ENCODE measurements around the gene GNG13. TPM values are rescaled to one million over a fixed set of nuclear protein-coding genes. Genes with fewer than 3 reads are reported as not detected.

Gene GNG13
- polyA plus RNA-seq, 1 donor from 2014 or later = not detected

- Mint-ChIP-seq H3K36me3 (peaks cover 2% of the 10 kb centered on the region), H3K4me1 (peaks cover 3 to 9% (median 4%) of the 10 kb centered on the region in 3 donors), H3K27ac (peak overlapping the region; percentile 71 to 98 (median 92)), H3K4me3 (peak overlapping the region; percentile 92 to 98 (median 96)), H3K9me3 (peaks cover 0 to 2% (median 0%) of the 10 kb centered on the region in 3 donors), H3K27me3 (peaks cover 14% of the 10 kb centered on the region)
These were observed 7.0 kb upstream of the GNG13 start for GRCh38 chr16:807347-808084.

GRCh38 chr16:805474-805873, 4.9 kb upstream of the GNG13 start:
- Mint-ChIP-seq H3K27me3 (peaks cover 5% of the 10 kb centered on the region), H3K9me3 (no peaks in the 10 kb centered on the region), H3K36me3 (peaks cover 2% of the 10 kb centered on the region), H3K4me3 (no peak overlapping the region), H3K4me1 (peaks cover 3 to 9% (median 4%) of the 10 kb centered on the region in 3 donors), H3K27ac (no peak overlapping the region)

DNA sequence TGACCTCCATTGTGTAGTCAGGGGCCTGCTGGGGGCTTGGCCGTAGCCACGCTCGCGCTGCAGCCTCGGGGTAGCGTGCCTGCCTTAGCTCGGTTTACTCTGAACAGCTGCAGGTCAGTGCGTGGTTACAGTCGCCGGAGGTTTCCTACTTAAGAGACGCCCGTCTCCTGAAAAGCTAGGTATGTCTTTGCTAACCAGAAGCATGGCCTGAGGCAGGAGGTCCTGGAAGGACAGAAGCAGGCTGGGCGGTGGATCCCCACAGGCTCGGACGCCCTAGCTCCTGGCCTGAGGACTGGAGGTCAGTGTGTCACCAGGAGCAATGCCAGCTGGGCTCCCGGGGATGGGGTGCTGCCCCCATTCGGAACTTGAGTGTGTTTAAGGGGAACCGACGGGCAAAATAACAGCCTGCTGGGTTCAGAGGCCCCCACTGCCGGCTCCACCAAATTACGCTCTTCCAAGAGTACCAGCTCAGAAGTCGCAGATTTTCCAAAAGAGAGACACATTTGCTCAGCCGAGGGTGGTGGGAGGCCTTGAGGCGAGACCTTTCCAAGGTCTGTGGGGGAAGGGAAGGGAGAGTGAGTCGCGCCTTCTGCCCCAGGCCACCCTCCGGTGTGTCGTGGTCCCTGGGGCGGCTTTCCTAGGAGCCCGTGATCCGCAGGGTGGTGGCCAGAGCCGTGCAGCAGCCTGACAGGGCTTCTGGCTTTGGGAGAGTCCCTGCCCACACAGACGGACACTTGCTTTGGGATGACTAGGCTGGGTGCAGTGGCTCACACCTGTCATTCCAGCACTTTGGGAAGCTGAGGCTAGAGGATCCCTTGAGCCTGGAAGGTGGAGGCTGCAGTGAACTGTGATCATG, 3.9 kb upstream of the GNG13 start:
- Mint-ChIP-seq H3K4me1 (peaks cover 3 to 6% (median 4%) of the 10 kb centered on the region in 3 donors), H3K4me3 (peak overlapping the region in 1 of 4 donors; percentile 45), H3K27ac (no peak overlapping the region), H3K27me3 (peaks cover 3% of the 10 kb centered on the region), H3K36me3 (peaks cover 2% of the 10 kb centered on the region), H3K9me3 (no peaks in the 10 kb centered on the region)

- Mint-ChIP-seq H3K4me3 (no peak overlapping the region), H3K27ac (no peak overlapping the region), H3K27me3 (peaks cover 3% of the 10 kb centered on the region), H3K4me1 (peaks cover 3 to 6% (median 4%) of the 10 kb centered on the region in 3 donors), H3K36me3 (peaks cover 2% of the 10 kb centered on the region), H3K9me3 (no peaks in the 10 kb centered on the region)
These were observed 3.2 kb upstream of the GNG13 start for GRCh38 chr16:803754-804080.

DNA sequence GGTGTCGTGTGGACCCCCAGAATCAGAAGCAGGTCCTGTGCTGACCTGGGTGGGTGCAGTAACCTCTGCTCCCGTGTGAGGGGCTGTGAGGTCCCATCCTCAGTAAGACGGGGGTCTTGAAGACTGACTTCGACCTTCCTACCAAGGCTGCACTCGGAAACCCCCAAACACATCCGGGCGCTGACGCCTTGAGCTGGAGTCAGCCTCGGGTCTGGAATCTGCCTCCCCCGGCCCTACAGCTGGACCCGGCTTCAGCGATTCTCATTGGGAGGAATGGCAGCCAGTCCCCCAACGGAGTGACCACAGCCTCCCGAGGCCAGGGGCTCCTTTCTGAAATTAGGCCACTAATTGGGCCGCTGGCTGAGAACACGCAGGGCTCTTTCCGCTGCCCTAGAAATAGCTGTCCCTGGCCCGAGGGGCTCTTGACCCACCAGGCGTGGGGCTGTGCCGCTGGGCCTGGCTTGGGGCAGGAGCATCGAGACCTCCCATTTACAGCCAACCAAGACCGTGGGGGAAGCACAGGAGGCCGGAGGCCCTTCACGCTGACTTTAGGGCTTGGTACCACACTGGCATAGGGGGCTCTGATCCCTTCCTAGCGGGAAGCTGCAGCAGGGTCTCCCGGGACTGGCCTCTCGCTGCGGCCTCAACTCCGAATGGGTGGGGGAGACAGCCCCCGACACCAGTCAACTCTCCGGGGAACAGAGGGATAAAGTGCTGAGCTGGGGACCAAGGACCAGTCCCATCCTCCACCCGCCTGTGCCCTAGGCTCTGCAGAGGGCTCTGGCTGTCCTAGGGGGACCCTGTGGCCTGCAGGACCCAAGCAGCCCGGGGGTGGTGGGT, 2.6 kb upstream of the GNG13 start:
- Mint-ChIP-seq H3K36me3 (peaks cover 2% of the 10 kb centered on the region), H3K4me3 (no peak overlapping the region), H3K27me3 (peaks cover 8% of the 10 kb centered on the region), H3K4me1 (peaks cover 3 to 4% (median 4%) of the 10 kb centered on the region in 3 donors), H3K27ac (no peak overlapping the region), H3K9me3 (no peaks in the 10 kb centered on the region)

GRCh38 chr16:802461-802860, 1.9 kb upstream of the GNG13 start:
- H3K36me3 Mint-ChIP-seq = no peaks in the 10 kb centered on the region
- no peaks in the 10 kb centered on the region for H3K4me1 Mint-ChIP-seq
- no peak overlapping the region for H3K27ac Mint-ChIP-seq
- peaks cover 8% of the 10 kb centered on the region for H3K27me3 Mint-ChIP-seq
- no peak overlapping the region for H3K4me3 Mint-ChIP-seq
- no peaks in the 10 kb centered on the region for H3K9me3 Mint-ChIP-seq

GRCh38 chr16:801584-802363, 1.2 kb upstream of the GNG13 start:
- Mint-ChIP-seq H3K27ac (no peak overlapping the region), H3K36me3 (no peaks in the 10 kb centered on the region), H3K4me3 (no peak overlapping the region), H3K4me1 (no peaks in the 10 kb centered on the region), H3K27me3 (peaks cover 8% of the 10 kb centered on the region), H3K9me3 (no peaks in the 10 kb centered on the region)

DNA sequence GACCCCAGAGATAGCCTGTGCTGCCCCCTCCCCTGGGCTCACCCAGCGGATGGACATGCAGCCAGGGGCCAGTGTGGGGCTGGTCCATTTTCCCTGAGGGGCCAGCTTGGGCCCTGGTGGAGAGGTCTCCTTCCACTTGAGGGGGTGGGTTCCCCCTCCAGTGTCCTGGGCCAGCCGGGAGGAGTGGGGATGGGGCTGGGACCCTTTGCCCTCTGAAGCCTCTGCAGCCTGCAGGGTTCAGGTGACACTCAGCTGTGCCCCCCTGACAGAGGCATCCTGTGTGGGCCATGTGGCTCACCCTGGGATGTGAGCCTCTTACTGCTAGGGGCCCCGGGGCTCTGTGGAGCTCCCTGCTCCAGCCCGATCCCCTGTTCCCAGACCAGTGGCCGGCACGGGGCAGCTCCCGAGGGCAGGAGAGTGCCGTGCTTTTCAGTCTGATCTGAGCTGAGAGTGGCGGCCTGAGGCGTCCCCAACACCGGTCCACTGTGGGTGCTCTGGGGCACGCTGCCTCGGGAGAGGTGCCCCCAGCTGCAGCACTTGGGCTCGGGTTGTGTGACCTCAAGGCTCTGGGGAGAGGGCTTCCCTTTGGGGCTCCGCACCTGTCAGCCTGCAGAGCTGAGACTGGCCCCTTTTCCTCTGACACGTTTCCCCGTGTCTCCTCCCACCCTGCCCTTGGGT, 439 bp upstream of the GNG13 start:
- H3K4me3 Mint-ChIP-seq = no peak overlapping the region
- no peaks in the 10 kb centered on the region for H3K4me1 Mint-ChIP-seq
- H3K36me3 Mint-ChIP-seq = no peaks in the 10 kb centered on the region
- H3K27ac Mint-ChIP-seq = no peak overlapping the region
- H3K27me3 Mint-ChIP-seq = peaks cover 8% of the 10 kb centered on the region
- H3K9me3 Mint-ChIP-seq = no peaks in the 10 kb centered on the region

- peak overlapping the region in 1 of 3 donors; percentile 25 for H3K27ac Mint-ChIP-seq
- H3K36me3 Mint-ChIP-seq = no peaks in the 10 kb centered on the region
- no peaks in the 10 kb centered on the region for H3K9me3 Mint-ChIP-seq
These were observed 1.2 kb downstream of the GNG13 start for GRCh38 chr16:799111-799947.

DNA sequence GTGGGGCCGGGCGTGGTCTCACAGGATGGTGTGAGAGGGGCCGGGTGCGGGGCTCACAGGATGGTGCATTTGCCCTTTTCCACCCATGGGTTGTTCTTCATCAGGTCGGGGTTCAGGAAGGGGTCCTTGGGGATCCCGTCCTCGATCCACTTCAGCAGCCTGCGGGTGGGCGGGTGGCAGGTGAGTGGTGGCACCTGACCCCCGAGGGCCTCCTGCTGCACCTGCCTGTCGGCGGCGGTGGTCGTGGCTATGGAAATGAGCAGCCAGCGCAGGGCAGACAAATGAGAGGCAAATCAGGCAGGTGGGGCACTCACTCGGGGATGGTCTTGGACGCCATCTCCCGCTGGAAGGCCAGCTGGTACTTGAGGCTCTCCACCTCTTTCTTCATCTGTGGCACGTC, 1.9 kb downstream of the GNG13 start:
- Mint-ChIP-seq H3K9me3 (no peaks in the 10 kb centered on the region), H3K27me3 (peaks cover 8% of the 10 kb centered on the region), H3K4me1 (no peaks in the 10 kb centered on the region), H3K4me3 (peak overlapping the region in 1 of 4 donors; percentile 17), H3K27ac (peak overlapping the region in 1 of 3 donors; percentile 25), H3K36me3 (no peaks in the 10 kb centered on the region)

More at GRCh38 chr16:799111-799947, 1.2 kb downstream of the GNG13 start:
- Mint-ChIP-seq H3K4me3 (no peak overlapping the region), H3K27me3 (peaks cover 8% of the 10 kb centered on the region), H3K4me1 (no peaks in the 10 kb centered on the region)

- peaks cover 8% of the 10 kb centered on the region for H3K27me3 Mint-ChIP-seq
- no peak overlapping the region for H3K27ac Mint-ChIP-seq
These were observed 2.8 kb downstream of the GNG13 start for GRCh38 chr16:797686-798085.

GRCh38 chr16:797120-797420, 3.5 kb downstream of the GNG13 start:
- H3K36me3 Mint-ChIP-seq = no peaks in the 10 kb centered on the region
- H3K27me3 Mint-ChIP-seq = peaks cover 8% of the 10 kb centered on the region
- H3K4me1 Mint-ChIP-seq = no peaks in the 10 kb centered on the region
- no peak overlapping the region for H3K4me3 Mint-ChIP-seq
- no peaks in the 10 kb centered on the region for H3K9me3 Mint-ChIP-seq
- no peak overlapping the region for H3K27ac Mint-ChIP-seq

More at GRCh38 chr16:797686-798085, 2.8 kb downstream of the GNG13 start:
- Mint-ChIP-seq H3K4me1 (no peaks in the 10 kb centered on the region), H3K9me3 (no peaks in the 10 kb centered on the region), H3K36me3 (no peaks in the 10 kb centered on the region), H3K4me3 (peak overlapping the region in 1 of 4 donors; percentile 27)

Data from IgD-negative memory B cell (primary cell).